Type B pancreatic cell (in vitro differentiated cells): ENCODE measurements around the gene DUSP2. TPM values are rescaled to one million over a fixed set of nuclear protein-coding genes. Genes with fewer than 3 reads are reported as not detected.

ENCODE experiments used
- DNase-seq: peaks from one replicate; pipeline ENCODE4 v3.0.0; 2021; ENCODE audit warnings: mixed read lengths; ENCODE audit not compliant: unreplicated experiment; ENCODE audit errors: extremely low spot score
- H3K27ac Mint-ChIP-seq: 2 replicates; pipeline ENCODE4 v1.8.0; 2021; ENCODE audit warnings: mild to moderate bottlenecking, mixed read lengths
- H3K27me3 Mint-ChIP-seq: 2 replicates; pipeline ENCODE4 v1.8.0; 2021; ENCODE audit warnings: mixed read lengths
- H3K36me3 Mint-ChIP-seq: 2 replicates; pipeline ENCODE4 v1.8.0; 2021; ENCODE audit warnings: mixed read lengths
- H3K4me1 Mint-ChIP-seq: one replicate; pipeline ENCODE4 v1.8.0; 2021; ENCODE audit warnings: mixed read lengths; ENCODE audit not compliant: unreplicated experiment
- H3K4me3 Mint-ChIP-seq: 2 replicates; pipeline ENCODE4 v1.8.0; 2021; ENCODE audit warnings: mild to moderate bottlenecking, mixed read lengths
- H3K9me3 Mint-ChIP-seq: 2 replicates; pipeline ENCODE4 v1.8.0; 2021; ENCODE audit warnings: mixed read lengths
- total RNA-seq: library from RNA; stranded (reverse); gene quantifications from 2 replicates; pipeline ENCODE4 v1.2.1, GENCODE V29; 2021; ENCODE audit warnings: low replicate concordance
- TF ChIP-seq, protein P1 (sequence below): fragments of 200-600 bp; sonication (generic); conservative IDR thresholded peaks from 2 replicates; pipeline ENCODE4 v1.5.0; 2021; ENCODE audit warnings: antibody characterized with exemption, mild to moderate bottlenecking

The DUSP2 gene
- total RNA-seq, 1 donor from 2014 or later = 4.5 TPM

DNA sequence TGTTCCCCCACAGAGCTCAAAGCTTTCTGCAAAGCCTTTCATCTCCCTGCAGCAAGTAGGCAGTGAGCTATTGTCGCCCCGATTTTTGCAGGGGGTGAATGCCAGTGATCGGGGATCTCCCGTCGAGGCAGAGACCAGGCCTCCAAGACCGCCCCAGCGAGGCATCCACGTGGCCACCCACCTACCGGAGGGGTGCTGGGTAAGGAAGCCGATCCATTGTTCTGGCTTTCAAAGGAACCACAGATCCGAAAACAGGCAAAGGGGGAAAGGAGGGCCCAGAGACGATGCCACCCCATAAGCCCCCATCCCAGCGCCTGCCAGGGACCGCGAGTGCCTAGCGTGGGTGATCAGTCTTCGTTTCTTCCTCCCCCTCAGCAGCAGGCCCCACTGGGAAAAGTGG is 31.3 kb downstream of the DUSP2 start:
- Mint-ChIP-seq H3K9me3 (no peaks in the 10 kb centered on the region), H3K27me3 (peaks cover 18% of the 10 kb centered on the region), H3K4me3 (peak overlapping the region; percentile 64)

DNA sequence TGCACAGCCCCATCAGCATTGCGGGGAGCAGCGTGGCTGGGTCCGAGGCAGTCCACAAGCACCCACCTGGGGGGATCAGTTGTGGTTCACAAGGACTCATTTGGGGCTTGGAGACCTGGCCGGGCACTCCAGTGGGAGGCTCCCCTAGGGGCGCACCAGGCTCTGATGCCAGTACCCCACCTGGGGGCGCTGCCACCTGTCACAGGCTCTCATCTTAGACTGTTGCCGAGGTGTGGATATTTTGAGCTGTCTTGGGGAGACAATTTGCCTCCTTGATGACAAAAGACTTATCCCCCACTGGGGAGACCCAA is 31.9 kb downstream of the DUSP2 start:
- Mint-ChIP-seq H3K27me3 (peaks cover 15% of the 10 kb centered on the region), H3K4me1 (peaks cover 12% of the 10 kb centered on the region), H3K27ac (no peak overlapping the region), H3K36me3 (no peaks in the 10 kb centered on the region), H3K4me3 (peak overlapping the region; percentile 64), H3K9me3 (no peaks in the 10 kb centered on the region)
- DNase-seq = no peak
- TF ChIP-seq, protein P1, sequence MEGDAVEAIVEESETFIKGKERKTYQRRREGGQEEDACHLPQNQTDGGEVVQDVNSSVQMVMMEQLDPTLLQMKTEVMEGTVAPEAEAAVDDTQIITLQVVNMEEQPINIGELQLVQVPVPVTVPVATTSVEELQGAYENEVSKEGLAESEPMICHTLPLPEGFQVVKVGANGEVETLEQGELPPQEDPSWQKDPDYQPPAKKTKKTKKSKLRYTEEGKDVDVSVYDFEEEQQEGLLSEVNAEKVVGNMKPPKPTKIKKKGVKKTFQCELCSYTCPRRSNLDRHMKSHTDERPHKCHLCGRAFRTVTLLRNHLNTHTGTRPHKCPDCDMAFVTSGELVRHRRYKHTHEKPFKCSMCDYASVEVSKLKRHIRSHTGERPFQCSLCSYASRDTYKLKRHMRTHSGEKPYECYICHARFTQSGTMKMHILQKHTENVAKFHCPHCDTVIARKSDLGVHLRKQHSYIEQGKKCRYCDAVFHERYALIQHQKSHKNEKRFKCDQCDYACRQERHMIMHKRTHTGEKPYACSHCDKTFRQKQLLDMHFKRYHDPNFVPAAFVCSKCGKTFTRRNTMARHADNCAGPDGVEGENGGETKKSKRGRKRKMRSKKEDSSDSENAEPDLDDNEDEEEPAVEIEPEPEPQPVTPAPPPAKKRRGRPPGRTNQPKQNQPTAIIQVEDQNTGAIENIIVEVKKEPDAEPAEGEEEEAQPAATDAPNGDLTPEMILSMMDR = no peak

More for the DNA sequence above, 31.3 kb downstream of the DUSP2 start:
- TF ChIP-seq, protein P1 = no peak
- DNase-seq = no peak
- Mint-ChIP-seq H3K36me3 (no peaks in the 10 kb centered on the region), H3K27ac (peak overlapping the region; percentile 21), H3K4me1 (peaks cover 7% of the 10 kb centered on the region)

DNA sequence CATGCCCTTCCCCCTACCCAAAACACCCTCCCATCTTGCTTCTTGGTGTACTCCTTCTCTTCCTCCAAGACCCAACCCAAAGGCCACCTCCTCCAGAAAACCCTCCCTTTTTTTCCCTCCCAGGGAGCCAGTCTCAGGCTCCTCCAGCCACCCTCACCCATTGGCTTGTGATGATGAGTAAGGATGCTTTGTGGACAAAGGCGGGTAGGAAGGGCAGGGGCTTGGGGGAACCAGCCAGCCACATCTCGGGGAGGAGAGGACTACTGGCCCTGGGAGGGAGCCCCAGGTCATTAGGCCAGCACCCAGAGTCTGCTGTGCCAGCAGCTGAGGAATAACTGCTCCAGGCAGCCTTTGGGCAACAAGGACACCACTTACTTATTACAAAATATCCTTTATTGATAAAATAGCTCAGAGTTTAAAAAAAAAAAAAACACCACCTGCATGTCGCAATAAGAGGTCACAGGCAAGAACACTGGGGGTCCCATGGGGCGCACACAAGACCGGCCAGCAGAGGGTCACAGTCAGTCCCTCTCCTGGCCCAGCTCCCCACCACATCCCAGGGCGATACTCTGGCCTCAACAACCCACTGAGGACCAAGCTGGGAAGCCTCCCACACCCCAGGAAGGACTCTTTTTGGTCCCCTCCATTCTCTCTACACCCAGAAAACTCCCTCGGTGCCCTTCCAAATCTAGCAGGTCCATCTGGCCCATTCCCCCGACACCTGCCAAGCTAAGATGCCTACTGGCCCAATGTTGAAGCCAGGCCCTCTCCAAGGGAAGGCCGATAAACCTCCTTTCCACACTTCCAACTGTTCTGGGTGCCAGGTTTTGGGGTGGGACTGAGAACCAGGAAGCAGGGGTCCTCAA is 32.5 kb downstream of the DUSP2 start:
- TF ChIP-seq, protein P1 = no peak
- H3K36me3 Mint-ChIP-seq = no peaks in the 10 kb centered on the region
- peak overlapping the region; percentile 64 for H3K4me3 Mint-ChIP-seq
- peaks cover 10% of the 10 kb centered on the region for H3K27me3 Mint-ChIP-seq
- H3K4me1 Mint-ChIP-seq = peaks cover 16% of the 10 kb centered on the region
- H3K9me3 Mint-ChIP-seq = no peaks in the 10 kb centered on the region
- DNase-seq = no peak
- no peak overlapping the region for H3K27ac Mint-ChIP-seq

DNA sequence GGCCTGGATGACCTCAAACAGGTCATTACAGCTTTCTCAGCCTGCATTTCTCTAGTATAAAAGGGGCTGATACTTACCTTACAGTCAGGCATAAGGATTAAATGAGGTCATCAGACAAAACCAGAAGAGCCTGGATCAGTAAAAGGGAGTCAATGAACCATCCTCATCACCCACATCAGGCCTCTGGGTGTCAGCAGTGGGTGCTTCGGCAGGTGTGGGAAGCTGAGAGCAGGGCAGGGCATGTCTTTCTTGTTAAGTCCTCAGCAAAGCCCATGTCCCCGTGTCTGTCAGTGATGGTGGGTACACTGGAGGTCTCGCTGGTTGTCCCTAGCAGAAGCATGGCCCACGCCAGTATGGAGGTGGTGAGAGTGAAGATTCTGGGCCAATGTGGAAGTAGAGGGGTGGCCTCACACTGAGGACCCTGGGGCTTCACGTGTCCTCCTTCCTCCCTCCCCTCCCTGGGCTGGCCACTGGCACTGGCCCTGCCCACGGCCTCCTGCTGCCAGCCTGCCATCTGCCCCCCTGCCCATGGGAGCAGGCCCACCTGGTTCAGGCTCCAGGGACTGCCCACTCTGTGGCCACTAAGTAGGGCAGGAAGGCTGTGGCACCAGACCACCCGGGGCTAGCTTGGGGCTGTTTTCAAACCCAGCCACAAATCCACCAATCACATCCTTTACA is 33.3 kb downstream of the DUSP2 start:
- peak overlapping the region; percentile 52 for H3K4me3 Mint-ChIP-seq
- H3K4me1 Mint-ChIP-seq = peaks cover 11% of the 10 kb centered on the region
- TF ChIP-seq, protein P1 = no peak
- H3K27me3 Mint-ChIP-seq = peaks cover 7% of the 10 kb centered on the region
- H3K36me3 Mint-ChIP-seq = no peaks in the 10 kb centered on the region
- H3K27ac Mint-ChIP-seq = peak overlapping the region; percentile 51
- no peak for DNase-seq
- no peaks in the 10 kb centered on the region for H3K9me3 Mint-ChIP-seq

DNA sequence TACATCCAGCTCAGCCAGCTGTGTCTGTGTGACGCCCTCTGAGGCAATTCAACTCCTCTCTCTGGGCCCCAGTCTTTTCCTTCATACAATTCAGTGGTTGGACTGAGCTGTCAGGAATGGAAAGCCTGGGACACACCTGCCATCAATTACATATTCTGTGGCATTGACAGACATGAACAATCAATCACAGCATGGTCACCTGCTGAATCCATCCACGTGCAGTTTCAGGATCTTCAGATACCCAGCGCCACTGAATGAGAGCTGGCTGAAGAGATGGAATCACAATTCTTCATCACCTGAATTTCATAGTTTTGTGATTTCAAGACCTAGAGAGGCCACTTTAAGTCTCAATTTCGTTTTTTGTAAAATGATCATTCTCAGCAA is 34.0 kb downstream of the DUSP2 start:
- H3K4me3 Mint-ChIP-seq = no peak overlapping the region
- TF ChIP-seq, protein P1 = no peak
- no peaks in the 10 kb centered on the region for H3K36me3 Mint-ChIP-seq
- H3K27me3 Mint-ChIP-seq = peaks cover 7% of the 10 kb centered on the region
- no peaks in the 10 kb centered on the region for H3K9me3 Mint-ChIP-seq
- peak overlapping the region; percentile 51 for H3K27ac Mint-ChIP-seq
- DNase-seq = no peak
- peaks cover 11% of the 10 kb centered on the region for H3K4me1 Mint-ChIP-seq
